GM19438 (cell line): ENCODE results near the gene PRKD2.
"Not testable (repeated sequence)": the region's sequence is repeated elsewhere in the genome, so short reads cannot be mapped to it uniquely, and the experiment has no call there.

ENCODE experiments used
- ATAC-seq: cut with Tn5 transposase; IDR thresholded peaks from one replicate; pipeline ENCODE4 v1.9.1; 2021; ENCODE audit warnings: low read depth; ENCODE audit not compliant: unreplicated experiment

PRKD2 gene

GRCh38 chr19:46717034-46717715 lies at the start of gene PRKD2:
Gene PRKD2, minus strand, starts transcription at chr19:46717114. Its CDS starts 744 bp downstream, at chr19:46716370.
- no peak for ATAC-seq

GRCh38 chr19:46764817-46765291 lies 47.9 kb upstream of the PRKD2 start:
- ATAC-seq, result no peak

GRCh38 chr19:46762245-46762890 lies 45.5 kb upstream of the PRKD2 start:
- no peak for ATAC-seq

- no peak for ATAC-seq
Measured at GRCh38 chr19:46761418-46761831, 44.5 kb upstream of the PRKD2 start.

- not testable (repeated sequence) for ATAC-seq
Measured at GRCh38 chr19:46760897-46761296, 44.0 kb upstream of the PRKD2 start.

- no peak for ATAC-seq
Measured at GRCh38 chr19:46760363-46760762, 43.4 kb upstream of the PRKD2 start.

GRCh38 chr19:46759817-46760333 lies 43.0 kb upstream of the PRKD2 start:
- no peak for ATAC-seq

GRCh38 chr19:46759206-46759605 lies 42.3 kb upstream of the PRKD2 start:
- no peak for ATAC-seq

GRCh38 chr19:46756544-46756888 lies 39.6 kb upstream of the PRKD2 start:
- no peak for ATAC-seq

- ATAC-seq, result no peak
Measured at GRCh38 chr19:46755853-46756543, 39.1 kb upstream of the PRKD2 start.

GRCh38 chr19:46755077-46755852 lies 38.4 kb upstream of the PRKD2 start:
- ATAC-seq, result no peak

- ATAC-seq, result no peak
Measured at GRCh38 chr19:46753420-46754155, 36.7 kb upstream of the PRKD2 start.

GRCh38 chr19:46748325-46749109 lies 31.6 kb upstream of the PRKD2 start:
- ATAC-seq, result no peak

GRCh38 chr19:46746281-46747057 lies 29.6 kb upstream of the PRKD2 start, which contains the start of gene STRN4:
Gene STRN4, minus strand, starts transcription at chr19:46746450. Its CDS starts 20 bp downstream, at chr19:46746430.
- no peak for ATAC-seq

- no peak for ATAC-seq
Measured at GRCh38 chr19:46745521-46746280, 28.8 kb upstream of the PRKD2 start, which contains the start of gene FKRP. Gene FKRP, plus strand, starts transcription at chr19:46746057. Its CDS starts 9,394 bp downstream, at chr19:46755451.

GRCh38 chr19:46745030-46745429 lies 28.1 kb upstream of the PRKD2 start:
- ATAC-seq, result no peak

- no peak for ATAC-seq
Measured at GRCh38 chr19:46744005-46744691, 27.2 kb upstream of the PRKD2 start.
